ENCODE measurements around the gene KSR1.

KSR1 gene

DNA sequence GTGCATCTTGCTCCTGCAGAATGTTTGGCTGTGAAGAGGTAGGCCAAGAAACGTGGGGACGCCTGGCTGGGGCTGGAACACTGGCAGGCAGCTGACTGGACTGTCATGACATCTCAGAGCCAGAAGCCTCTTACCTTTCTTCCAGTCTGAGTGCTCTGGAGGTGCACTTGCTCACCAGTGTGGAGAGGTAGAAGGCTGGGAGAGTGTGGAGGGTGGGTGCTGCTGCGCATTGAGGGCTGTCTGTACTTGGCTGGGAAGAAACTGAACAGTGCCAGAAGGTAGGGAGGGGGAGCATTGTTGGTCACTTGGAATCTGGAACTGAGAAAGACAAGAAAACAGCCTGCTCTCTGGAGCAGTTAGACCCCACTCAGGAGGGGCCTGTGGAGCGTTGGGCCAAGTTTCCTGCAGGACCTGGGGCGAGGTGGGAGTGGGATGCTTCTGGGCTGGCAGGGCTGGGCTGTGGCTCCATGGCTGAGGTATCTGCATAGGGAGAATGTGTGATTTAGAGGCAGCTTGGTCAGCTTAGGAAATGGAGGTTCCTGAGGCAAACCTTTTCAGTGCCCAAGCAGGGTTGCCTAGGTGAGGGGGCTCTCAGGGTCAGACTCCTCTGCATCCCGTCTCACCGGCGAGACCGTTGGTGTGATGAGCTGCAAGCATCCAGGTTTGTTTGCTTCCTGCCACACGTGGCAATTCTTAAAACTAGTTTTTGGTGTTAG lies 55.1 kb downstream of the KSR1 start (continued):
- no peak for TF ChIP-seq ESRRG (CRISPR knock-in tag; IDR thresholded peaks at IDR 0.05)

DNA sequence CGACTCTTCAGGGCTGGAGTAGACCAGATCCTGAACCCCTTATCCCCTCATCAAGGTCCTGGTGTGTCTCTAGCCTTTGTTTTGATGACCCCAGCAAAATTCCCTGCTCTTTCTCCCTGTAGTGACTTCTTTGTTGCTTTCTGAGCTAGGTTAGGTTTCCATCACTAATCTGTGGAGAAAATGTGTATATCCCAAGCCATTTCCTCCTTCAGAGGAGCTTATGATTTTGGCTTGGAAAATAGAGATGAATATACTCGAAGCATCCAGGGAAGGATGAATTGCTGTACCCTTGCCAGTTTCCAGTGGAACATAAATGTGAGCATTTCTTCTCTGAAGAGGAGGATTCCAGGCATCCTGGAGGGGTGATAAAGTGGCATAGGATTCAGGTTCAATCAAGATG lies 55.8 kb downstream of the KSR1 start:
- no peak for ATAC-seq
- no peak for TF ChIP-seq ZNF70 (CRISPR knock-in tag; IDR thresholded peaks at IDR 0.05)
- TF ChIP-seq ZNF565 (CRISPR knock-in tag; conservative IDR thresholded peaks at IDR 0.05; ENCODE audit: low read depth) = no peak
- no peak for TF ChIP-seq SNAI2 (CRISPR knock-in tag; IDR thresholded peaks at IDR 0.05)
- TF ChIP-seq ZFP3 (CRISPR knock-in tag; IDR thresholded peaks at IDR 0.05) = no peak
- no peak for TF ChIP-seq ISL1 (CRISPR knock-in tag; IDR thresholded peaks at IDR 0.05)
- TF ChIP-seq BACH2 (CRISPR knock-in tag; IDR thresholded peaks at IDR 0.05; ENCODE audit: borderline replicate concordance) = no peak
- TF ChIP-seq TOX (CRISPR knock-in tag; IDR thresholded peaks at IDR 0.05; ENCODE audit: borderline replicate concordance) = no peak
- TF ChIP-seq, protein P1, sequence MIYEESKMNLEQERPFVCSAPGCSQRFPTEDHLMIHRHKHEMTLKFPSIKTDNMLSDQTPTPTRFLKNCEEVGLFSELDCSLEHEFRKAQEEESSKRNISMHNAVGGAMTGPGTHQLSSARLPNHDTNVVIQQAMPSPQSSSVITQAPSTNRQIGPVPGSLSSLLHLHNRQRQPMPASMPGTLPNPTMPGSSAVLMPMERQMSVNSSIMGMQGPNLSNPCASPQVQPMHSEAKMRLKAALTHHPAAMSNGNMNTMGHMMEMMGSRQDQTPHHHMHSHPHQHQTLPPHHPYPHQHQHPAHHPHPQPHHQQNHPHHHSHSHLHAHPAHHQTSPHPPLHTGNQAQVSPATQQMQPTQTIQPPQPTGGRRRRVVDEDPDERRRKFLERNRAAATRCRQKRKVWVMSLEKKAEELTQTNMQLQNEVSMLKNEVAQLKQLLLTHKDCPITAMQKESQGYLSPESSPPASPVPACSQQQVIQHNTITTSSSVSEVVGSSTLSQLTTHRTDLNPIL (CRISPR knock-in tag; IDR thresholded peaks at IDR 0.05; ENCODE audit: low read depth) = no peak
- TF ChIP-seq ESRRG (CRISPR knock-in tag; IDR thresholded peaks at IDR 0.05) = no peak
- TF ChIP-seq CSRNP3 (CRISPR knock-in tag; IDR thresholded peaks at IDR 0.05) = no peak
- TF ChIP-seq ZNF8 (CRISPR knock-in tag; IDR thresholded peaks at IDR 0.05) = no peak
- no peak for TF ChIP-seq ZFP30 (CRISPR knock-in tag; IDR thresholded peaks at IDR 0.05)
- no peak for TF ChIP-seq PPARA (CRISPR knock-in tag; IDR thresholded peaks at IDR 0.05; ENCODE audit: borderline replicate concordance)
- TF ChIP-seq CSDC2 (CRISPR knock-in tag; IDR thresholded peaks at IDR 0.05) = no peak

DNA sequence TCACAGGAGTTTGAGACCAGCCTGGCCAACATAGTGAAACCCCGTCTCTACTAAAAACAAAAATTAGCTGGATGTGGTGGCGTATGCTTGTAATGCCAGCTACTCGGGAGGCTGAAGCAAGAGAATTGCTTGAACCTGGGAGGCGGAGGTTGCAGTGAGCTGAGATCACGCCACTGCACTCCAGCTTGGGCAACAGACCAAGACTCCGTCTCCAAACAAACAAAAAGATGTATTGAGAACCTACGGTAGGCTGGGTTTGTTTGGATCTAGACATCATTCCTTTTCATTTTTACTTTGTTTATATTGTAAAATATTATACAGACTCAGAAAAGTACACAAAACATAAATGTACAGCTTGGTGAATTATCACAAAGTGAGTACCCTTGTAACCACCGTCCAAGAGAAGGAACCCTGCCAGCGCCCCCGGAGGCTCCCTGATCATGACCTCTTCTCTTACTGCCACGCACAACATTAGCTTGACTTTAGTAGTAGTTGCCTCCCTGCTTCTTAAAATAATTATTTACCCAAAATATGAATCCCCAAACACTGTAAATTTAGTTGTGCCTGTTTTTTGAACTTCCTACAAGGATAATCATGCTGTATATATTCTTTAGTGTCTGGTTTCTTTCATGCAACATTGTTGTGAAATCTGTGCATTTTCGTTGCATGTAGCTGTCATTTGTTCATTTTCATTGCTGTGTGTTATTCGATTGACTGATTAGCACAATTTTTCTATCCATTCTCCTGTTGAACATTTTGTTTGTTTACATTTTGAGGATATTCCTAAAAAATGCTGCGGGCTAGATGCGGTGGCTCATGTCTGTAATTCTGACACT lies 56.5 kb downstream of the KSR1 start:
- no peak for ATAC-seq
- no peak for TF ChIP-seq ZFP30 (CRISPR knock-in tag; IDR thresholded peaks at IDR 0.05)
- TF ChIP-seq TCF4 (CRISPR knock-in tag; IDR thresholded peaks at IDR 0.05; ENCODE audit: borderline replicate concordance) = no peak

- TF ChIP-seq ZFP3 (CRISPR knock-in tag; IDR thresholded peaks at IDR 0.05) (no peak), POU6F1 (CRISPR knock-in tag; IDR thresholded peaks at IDR 0.05; ENCODE audit: borderline replicate concordance, low read depth) (no peak), RARB (CRISPR knock-in tag; IDR thresholded peaks at IDR 0.05) (no peak), CSRNP3 (CRISPR knock-in tag; IDR thresholded peaks at IDR 0.05) (no peak), TCF4 (CRISPR knock-in tag; IDR thresholded peaks at IDR 0.05; ENCODE audit: borderline replicate concordance) (no peak), ZC3H10 (CRISPR knock-in tag; IDR thresholded peaks at IDR 0.05) (no peak), PPARA (CRISPR knock-in tag; IDR thresholded peaks at IDR 0.05; ENCODE audit: borderline replicate concordance) (no peak), ZNF565 (CRISPR knock-in tag; conservative IDR thresholded peaks at IDR 0.05; ENCODE audit: low read depth) (no peak), ZFP30 (CRISPR knock-in tag; IDR thresholded peaks at IDR 0.05) (no peak), OSR1 (CRISPR knock-in tag; IDR thresholded peaks at IDR 0.05) (no peak), ESRRG (CRISPR knock-in tag; IDR thresholded peaks at IDR 0.05) (no peak), GLIS3 (CRISPR knock-in tag; IDR thresholded peaks at IDR 0.05) (no peak), TSHZ2 (CRISPR knock-in tag; IDR thresholded peaks at IDR 0.05) (no peak), CSDC2 (CRISPR knock-in tag; IDR thresholded peaks at IDR 0.05) (no peak), BACH2 (CRISPR knock-in tag; IDR thresholded peaks at IDR 0.05; ENCODE audit: borderline replicate concordance) (no peak), SNAI2 (CRISPR knock-in tag; IDR thresholded peaks at IDR 0.05) (no peak), ARNTL (CRISPR knock-in tag; IDR thresholded peaks at IDR 0.05; ENCODE audit: borderline replicate concordance, low read depth) (no peak)
- TF ChIP-seq, protein P1 (CRISPR knock-in tag; IDR thresholded peaks at IDR 0.05; ENCODE audit: low read depth) = no peak
- ATAC-seq = no peak
Observed at GRCh38 chr17:27513849-27514248, 57.6 kb downstream of the KSR1 start.

Data from SK-N-SH treated with all-trans-retinoic acid at 6 μM for 48 hours (cell line).